GM19463 (cell line): ENCODE data around the gene VAV2.

Source experiments
- ATAC-seq: cut with Tn5 transposase; IDR thresholded peaks from one replicate; pipeline ENCODE4 v1.9.1; 2021; ENCODE audit warnings: mild to moderate bottlenecking, moderate library complexity; ENCODE audit not compliant: unreplicated experiment

The VAV2 gene

DNA sequence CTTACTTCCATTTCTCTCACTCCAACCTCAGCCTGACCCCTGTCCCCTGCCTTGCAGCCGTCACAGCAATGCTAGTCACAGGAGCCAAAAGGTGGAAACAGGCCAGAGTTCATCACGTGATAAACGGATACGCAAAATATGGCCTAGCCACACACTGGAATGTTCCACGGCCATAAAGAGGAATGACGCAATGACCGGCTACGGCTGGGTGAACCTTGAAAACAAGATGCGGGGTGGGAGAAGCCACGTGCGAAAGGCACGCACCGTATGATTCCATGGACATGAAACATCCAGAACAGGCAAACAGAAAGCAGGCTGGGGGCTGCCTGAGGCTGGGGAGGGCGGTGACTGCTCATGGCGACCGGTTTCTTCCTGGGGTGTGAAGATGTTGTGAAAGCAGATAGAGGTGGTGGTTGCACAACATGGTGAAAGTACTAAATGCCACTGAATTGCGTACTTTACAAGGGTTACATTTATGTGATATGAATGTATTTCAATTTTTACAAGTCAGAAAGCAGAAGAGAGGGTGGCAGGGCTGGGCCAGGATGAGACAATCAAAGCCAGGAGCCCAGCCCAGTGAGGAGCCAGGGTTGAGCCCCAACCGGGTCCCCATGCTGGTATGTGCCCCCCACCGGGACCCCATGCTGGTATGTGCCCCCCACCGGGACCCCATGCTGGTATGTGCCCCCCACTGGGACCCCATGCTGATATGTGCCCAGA, 136.2 kb downstream of the VAV2 start:
- no peak for ATAC-seq

- ATAC-seq = no peak
Measured at GRCh38 chr9:133855371-133855770, 136.8 kb downstream of the VAV2 start.

DNA sequence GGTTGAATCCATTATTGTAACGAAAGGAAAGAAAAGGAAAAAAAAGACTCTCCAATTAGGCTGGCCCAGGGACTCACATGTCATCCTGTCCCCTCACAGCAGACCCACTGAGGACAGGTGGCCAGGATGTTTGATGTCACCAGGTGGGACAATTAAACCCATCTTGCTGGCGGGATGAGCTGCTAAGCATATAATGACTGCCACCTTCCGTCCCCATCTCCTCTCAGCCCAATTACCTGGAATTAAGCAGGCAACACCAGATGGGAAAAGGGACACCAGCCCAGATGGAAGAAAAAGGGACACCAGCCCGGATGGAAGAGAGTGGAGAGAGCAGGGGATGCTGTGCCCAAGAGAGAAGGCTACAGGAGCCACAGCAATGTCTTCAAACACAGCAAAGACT, 137.4 kb downstream of the VAV2 start:
- no peak for ATAC-seq

- ATAC-seq = no peak
Measured at GRCh38 chr9:133854048-133854447, 138.1 kb downstream of the VAV2 start.

DNA sequence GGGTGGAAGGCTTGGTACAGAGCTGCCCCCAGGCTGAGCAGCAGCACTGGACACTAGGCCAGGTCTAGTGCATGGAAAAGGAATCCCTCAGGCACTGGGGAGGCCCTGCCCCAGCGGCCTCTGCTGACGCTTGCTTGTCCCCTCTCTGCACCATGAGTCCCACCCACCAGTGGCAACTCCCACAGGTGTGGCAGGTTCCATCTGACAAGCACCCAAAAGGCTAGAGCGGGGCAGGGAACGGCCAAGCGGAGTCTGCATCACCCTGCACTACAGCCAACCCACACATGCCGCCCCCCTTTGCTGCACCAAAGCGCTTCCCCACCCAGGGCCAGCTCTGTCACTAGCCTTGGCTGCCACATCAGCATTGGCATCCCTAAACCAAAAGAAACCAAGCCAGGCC, 138.8 kb downstream of the VAV2 start:
- ATAC-seq = no peak

DNA sequence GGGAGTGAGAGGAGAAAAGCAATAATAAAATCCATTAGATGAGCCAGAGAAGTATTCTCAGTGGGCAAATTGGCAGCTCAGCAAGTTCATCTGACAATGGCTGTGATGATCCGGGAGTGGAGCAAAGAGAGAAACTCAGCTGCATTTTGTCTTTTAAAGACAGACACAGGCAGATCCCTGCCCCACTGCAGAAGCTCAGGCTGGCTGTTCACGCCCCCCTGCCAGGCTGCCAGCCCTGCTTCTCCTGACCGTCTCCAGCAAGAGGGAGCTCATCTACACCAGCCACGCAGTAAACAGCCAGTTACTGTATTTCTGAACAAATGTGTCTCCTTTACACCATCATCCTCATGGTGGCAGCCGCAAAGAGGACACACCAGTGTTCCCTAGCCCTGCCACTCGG, 139.7 kb downstream of the VAV2 start:
- no peak for ATAC-seq

DNA sequence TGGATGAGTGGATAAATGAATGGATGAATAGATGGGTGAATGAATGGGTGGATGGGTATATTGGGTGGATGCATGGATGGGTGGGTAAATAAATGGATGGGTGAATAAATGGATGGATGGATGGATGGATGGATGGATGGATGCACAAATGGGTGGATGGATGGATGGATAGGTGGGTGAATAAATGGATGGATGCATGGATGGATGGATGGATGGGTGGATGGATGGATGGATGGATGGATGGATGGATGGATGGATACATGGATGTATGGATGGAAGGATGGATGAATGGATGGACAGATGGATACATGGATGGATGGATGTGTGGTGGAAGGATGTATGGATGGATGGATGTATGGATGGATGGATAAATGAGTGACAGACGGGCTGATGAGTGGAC, 140.4 kb downstream of the VAV2 start:
- no peak for ATAC-seq

- ATAC-seq = no peak
Measured at GRCh38 chr9:133850937-133851336, 141.2 kb downstream of the VAV2 start.

DNA sequence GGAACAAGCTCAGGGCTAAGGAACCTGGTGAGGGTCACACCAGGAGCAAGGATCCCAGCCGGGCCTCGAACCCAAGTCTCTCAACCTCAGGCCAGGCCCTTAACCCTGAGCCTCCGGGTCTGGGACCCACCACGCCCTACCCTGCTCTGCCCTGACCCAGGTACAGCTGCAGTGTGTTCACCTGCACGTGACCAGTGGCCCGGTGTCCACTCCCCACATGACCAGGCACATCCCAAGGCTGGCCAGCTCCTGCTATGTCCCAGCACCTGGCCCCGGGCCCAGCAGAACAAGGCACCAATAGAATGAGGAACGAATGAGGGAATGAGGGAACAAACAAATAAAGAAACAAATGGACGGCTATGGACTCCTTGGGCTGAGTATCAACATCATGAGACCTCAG, 142.0 kb downstream of the VAV2 start:
- no peak for ATAC-seq

GRCh38 chr9:133849110-133849670, 142.9 kb downstream of the VAV2 start:
- no peak for ATAC-seq

DNA sequence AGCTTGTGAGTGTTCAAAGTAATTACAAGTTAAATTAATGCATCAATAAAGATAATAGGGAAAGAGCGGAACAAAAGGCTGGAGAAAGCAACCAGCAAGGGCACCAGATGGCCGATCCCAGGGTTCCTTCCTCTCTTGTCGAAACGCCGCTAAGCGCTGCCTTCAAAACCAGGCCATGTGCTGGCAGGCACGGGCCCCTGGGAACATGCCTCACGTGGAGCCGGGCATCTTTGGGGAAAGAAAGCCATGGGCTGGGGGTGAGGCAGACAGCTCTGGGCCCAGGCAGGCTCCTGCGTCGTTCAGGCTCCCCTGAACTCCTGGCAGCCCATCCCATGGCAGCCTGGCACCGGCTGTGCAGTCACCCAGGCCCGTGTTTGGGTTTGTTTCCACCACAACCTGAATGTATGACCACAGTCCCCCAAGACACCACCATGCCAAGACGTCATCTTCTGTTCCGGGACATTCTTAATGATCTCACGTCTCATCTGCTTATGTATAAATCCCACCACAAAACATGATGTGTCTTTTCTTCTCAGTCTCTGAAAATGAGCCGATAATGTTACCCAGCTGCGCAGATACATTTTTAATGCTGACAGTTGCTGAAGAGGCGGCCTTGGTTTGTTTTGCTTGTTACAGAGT, 143.5 kb downstream of the VAV2 start:
- ATAC-seq = no peak

DNA sequence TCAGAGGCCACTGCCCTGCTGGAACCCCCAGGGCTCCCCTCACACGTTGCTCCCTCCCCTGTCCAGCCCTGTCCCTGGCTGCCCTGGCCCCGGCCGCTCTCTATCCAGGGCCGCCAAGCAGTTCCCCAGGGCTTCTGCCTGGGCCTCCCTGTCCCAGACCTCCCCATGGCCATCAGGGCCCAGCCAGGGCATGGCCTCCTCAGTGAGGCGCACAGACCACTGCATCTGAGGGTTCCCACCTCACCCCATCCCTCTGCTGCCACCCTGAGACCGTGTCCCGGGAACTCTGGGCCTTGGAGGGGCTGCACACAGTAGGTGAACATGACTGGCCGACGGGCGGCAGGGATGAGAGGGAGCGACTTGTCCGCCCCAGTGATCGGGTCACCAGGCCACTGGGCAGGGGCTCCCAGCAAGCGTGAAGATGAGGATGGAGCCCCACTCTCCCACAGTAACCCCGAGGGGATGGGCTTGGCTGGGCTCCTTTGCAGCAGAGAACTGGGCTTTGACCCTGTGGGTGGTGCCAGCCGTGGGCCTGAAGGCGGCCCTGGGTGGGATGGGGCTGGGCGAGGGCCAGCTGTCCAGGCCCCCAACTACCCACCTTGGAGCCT, 145.5 kb downstream of the VAV2 start:
- no peak for ATAC-seq

GRCh38 chr9:133845440-133845839, 146.7 kb downstream of the VAV2 start:
- ATAC-seq = no peak

DNA sequence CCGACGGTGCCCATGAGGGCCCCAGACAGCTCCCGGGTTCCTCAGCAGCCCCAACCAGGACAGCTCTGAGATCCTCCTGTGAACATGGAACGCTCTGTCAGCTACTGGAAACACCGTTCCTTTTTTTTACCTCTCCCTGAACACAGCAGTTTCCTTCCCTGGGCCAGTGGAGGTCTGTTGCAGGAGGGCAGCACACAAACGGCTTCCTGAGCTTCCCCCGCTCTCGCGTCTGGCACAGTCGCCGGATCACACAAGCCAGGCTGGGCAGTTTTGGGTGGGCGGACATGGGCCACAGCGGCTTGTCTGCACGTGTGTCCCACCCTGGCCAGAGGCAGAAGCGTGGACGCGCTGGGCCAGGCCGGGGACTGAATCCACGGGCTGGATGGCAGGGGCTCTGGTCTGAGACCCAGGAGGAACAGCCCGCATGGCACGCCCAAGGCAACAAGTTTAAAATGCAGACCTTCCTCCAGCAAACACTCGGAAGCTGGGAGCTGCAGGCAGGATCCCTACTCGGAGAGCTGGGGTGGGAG, 147.2 kb downstream of the VAV2 start:
- no peak for ATAC-seq

DNA sequence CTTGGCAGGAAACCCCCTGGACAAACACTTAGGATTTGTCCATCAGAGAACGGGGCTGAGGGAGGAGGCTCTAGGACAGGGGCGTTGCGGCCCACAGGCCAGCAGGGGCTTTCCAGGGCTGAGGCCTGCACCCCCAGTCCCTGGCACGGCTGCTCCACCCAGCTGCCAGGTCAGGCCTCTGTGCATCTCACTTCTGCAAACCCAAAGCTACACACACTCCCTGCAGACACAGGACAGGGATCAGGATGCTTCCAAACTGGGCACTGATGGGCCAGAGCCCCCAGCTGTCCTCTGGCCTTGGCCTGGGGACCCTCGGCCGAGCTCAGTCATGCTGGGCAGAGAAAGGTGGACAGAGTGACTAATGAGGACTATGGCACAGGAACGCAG, 147.7 kb downstream of the VAV2 start:
- ATAC-seq = no peak

DNA sequence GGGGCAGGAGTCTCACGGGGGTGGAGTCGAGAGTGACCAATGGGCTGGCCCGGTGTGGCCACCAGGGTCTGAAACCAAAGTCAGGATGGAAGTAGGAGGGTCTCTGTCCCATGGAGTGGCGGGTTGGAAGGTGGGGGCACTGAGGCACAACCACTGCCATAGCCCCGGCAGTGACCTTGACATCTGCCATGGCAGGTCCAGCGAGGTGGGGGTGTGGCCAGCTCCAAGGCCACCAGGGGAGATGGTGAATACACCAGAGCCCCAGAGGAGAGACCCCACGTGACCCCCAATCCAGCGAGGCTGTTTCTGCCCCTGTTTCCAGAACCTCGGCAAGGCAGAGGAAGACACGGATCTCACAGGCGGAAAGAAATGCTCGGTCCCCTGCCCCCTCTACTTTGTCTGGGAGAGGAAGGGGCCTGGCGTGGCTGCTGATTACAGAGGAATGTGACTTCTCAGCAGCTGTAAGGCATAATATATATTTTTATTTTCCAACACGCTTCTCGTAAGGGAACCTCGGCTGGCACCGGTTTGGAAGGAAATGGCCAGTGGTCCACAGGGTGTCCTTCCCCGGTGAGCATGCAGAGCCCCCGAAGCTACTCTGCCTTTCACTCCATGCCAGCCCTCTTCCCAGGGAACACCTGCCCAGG, 148.2 kb downstream of the VAV2 start:
- no peak for ATAC-seq

DNA sequence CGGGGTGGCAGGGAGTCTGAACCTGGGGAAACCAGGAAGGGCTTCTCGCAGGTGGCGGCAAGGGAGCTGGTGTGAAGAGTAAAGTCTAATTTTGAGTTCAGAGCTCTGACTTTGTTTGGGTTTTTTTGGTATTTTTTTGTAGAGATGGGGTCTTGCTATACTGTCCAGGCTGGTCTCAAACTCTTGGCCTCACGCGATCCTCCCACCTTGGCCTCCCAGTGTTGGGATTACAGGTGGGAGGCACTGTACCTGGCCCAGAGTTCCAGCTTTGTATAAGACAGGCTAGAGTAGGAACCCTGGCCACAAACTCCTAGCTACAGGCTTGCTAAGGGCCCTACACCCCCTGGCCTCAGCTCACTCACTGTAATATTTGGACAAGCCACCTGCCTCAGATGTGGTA, 148.9 kb downstream of the VAV2 start:
- ATAC-seq = no peak

GRCh38 chr9:133842721-133843227, 149.3 kb downstream of the VAV2 start:
- ATAC-seq = no peak

GRCh38 chr9:133842174-133842573, 149.9 kb downstream of the VAV2 start:
- no peak for ATAC-seq

DNA sequence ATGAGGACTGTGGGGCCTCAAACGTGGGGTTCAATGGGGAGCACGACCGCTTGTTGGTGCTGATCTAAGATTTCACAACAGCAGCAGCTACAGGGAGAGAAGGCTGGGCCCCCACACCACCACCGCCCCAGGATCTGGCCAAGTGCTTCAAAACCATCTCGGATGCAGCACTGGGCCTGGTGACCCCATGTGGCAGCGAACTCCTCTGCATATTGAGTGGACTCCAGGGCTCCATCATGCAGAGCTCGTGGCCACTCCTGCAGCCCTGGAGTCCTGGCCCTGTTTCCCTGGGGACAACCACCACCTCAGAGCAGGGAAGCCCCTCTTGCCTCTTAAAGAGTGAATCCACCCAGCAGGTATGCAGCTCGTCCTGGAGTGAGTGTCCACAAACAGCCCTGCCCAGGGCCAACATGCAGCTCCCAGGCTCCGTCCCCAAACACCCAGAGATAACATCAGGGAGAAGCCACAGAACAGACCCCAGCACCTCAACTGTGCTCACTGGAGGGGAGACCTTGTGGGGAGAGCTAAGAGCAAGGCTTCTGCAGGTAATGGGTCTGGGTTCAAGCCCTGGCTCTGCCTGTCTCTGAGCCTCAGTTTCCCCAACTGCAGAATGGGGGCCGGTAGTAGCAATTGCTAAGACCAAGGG, 150.8 kb downstream of the VAV2 start:
- no peak for ATAC-seq
